CD14-positive monocyte (primary cell): ENCODE results near the gene SCN1B. TPM values are rescaled to one million over a fixed set of nuclear protein-coding genes. Genes with fewer than 3 reads are reported as not detected.
"Not testable (repeated sequence)": the region's sequence is repeated elsewhere in the genome, so short reads cannot be mapped to it uniquely, and the experiment has no call there.

Experiments
- DNase-seq, 3 donors: peaks; one replicate each; pipeline ENCODE4 v3.0.0-alpha.2; 2011 to 2022
- H2AFZ ChIP-seq: 2 replicates; pipeline ENCODE4 v1.6.0; 2012; ENCODE audit warnings: mild to moderate bottlenecking, low read depth, low read length, inconsistent platforms; ENCODE audit not compliant: insufficient read depth, poor library complexity, severe bottlenecking
- H3K27ac ChIP-seq, 2 donors: 1 replicate in 1 of 2; 2 replicates in 1 of 2; pipeline ENCODE4 v1.5.1; 2012 to 2013; ENCODE audit warnings: low read length in 2 of 2, control low read depth in 1 of 2, inconsistent platforms in 1 of 2, low read depth in 1 of 2, mild to moderate bottlenecking in 1 of 2
- H3K27me3 ChIP-seq, 2 donors: one replicate each; pipeline versions ENCODE4 v1.6.0 to v1.6.1; 2011 to 2013; ENCODE audit warnings: low read length in 2 of 2; ENCODE audit not compliant: control insufficient read depth in 2 of 2, insufficient read depth in 2 of 2
- H3K36me3 ChIP-seq, 2 donors: replicated peaks in 1 of 2; 1 replicate in 1 of 2; 2 replicates in 1 of 2; pipeline versions ENCODE4 v1.5.1 to v1.6.1; 2012 to 2013; ENCODE audit warnings: low read length in 2 of 2, control low read depth in 1 of 2, inconsistent platforms in 1 of 2, mild to moderate bottlenecking in 1 of 2; ENCODE audit not compliant: insufficient read depth in 2 of 2, control insufficient read depth in 1 of 2
- H3K4me1 ChIP-seq, 2 donors: 1 replicate in 1 of 2; 2 replicates in 1 of 2; pipeline versions ENCODE4 v1.5.1 to v1.6.1; 2012 to 2013; ENCODE audit warnings: low read length in 2 of 2, control low read depth in 1 of 2, inconsistent platforms in 1 of 2, mild to moderate bottlenecking in 1 of 2, moderate library complexity in 1 of 2; ENCODE audit not compliant: insufficient read depth in 2 of 2, control insufficient read depth in 1 of 2
- H3K4me2 ChIP-seq: replicated peaks from 2 replicates; pipeline ENCODE3; 2012; ENCODE audit warnings: low read length, moderate library complexity, mild to moderate bottlenecking; ENCODE audit not compliant: poor library complexity, severe bottlenecking; ENCODE audit errors: extremely low read depth
- H3K4me3 ChIP-seq, 3 experiments: fragments of 200-600 bp in 1 of 3; sonication (generic) in 1 of 3; replicated peaks in 1 of 3; 1 replicate in 2 of 3; 2 replicates in 1 of 3; pipeline ENCODE4 v1.5.1; 2011 to 2013; ENCODE audit warnings: low read length in 3 of 3, mild to moderate bottlenecking in 3 of 3, control low read depth in 2 of 3, low read depth in 2 of 3, inconsistent platforms in 1 of 3, moderate library complexity in 1 of 3
- H3K79me2 ChIP-seq: 2 replicates; pipeline ENCODE4 v1.6.0; 2012; ENCODE audit warnings: mild to moderate bottlenecking, control low read depth, inconsistent platforms, low read length, moderate library complexity; ENCODE audit not compliant: insufficient read depth
- H3K9ac ChIP-seq: 2 replicates; pipeline ENCODE4 v1.6.0; 2017; ENCODE audit warnings: low read length, mild to moderate bottlenecking; ENCODE audit not compliant: insufficient read depth, poor library complexity, severe bottlenecking
- H3K9me3 ChIP-seq, 2 donors: replicated peaks in 1 of 2; 1 replicate in 1 of 2; 2 replicates in 1 of 2; pipeline versions ENCODE4 v1.5.1 to v1.6.1; 2012 to 2013; ENCODE audit warnings: low read length in 2 of 2, control low read depth in 1 of 2; ENCODE audit not compliant: control insufficient read depth in 1 of 2, insufficient read depth in 1 of 2
- H4K20me1 ChIP-seq: 2 replicates; pipeline ENCODE4 v1.6.0; 2012; ENCODE audit warnings: mild to moderate bottlenecking, low read length, control low read depth, moderate library complexity; ENCODE audit not compliant: insufficient read depth
- H3K27ac Mint-ChIP-seq, 7 donors: one replicate each; pipeline ENCODE4 v1.8.0; 2020; ENCODE audit warnings: mild to moderate bottlenecking in 7 of 7, mixed read lengths in 7 of 7, moderate library complexity in 6 of 7, inconsistent platforms in 2 of 7
- H3K27me3 Mint-ChIP-seq, 3 donors: one replicate each; pipeline ENCODE4 v1.8.0; 2021 to 2022; ENCODE audit warnings: low read depth in 3 of 3, mild to moderate bottlenecking in 3 of 3, mixed read lengths in 3 of 3, moderate library complexity in 3 of 3, inconsistent platforms in 1 of 3
- H3K36me3 Mint-ChIP-seq, 2 donors: one replicate each; pipeline ENCODE4 v1.8.0; 2020; ENCODE audit warnings: mixed read lengths in 2 of 2, inconsistent platforms in 1 of 2, mild to moderate bottlenecking in 1 of 2
- H3K4me1 Mint-ChIP-seq: one replicate; pipeline ENCODE4 v1.8.0; 2020; ENCODE audit warnings: mild to moderate bottlenecking, mixed read lengths
- H3K4me3 Mint-ChIP-seq, 2 donors: one replicate each; pipeline ENCODE4 v1.8.0; 2020; ENCODE audit warnings: mild to moderate bottlenecking in 2 of 2, mixed read lengths in 2 of 2, moderate library complexity in 1 of 2
- H3K9me3 Mint-ChIP-seq, 7 donors: one replicate each; pipeline ENCODE4 v1.8.0; 2020 to 2022; ENCODE audit warnings: mixed read lengths in 7 of 7, mild to moderate bottlenecking in 6 of 7, moderate library complexity in 6 of 7, inconsistent platforms in 2 of 7
- CTCF ChIP-seq: fragments of 200-600 bp; IDR thresholded peaks from one replicate; pipeline ENCODE4 v1.8.0; 2022; ENCODE audit warnings: antibody characterized with exemption, mild to moderate bottlenecking
- WGBS: methylation state at CpG from one replicate; pipeline ENCODE4 v1.1.5; 2013; ENCODE audit warnings: missing lambda C conversion rate; ENCODE audit not compliant: insufficient coverage; 5-methylcytosine and 5-hydroxymethylcytosine counted together
- intact Hi-C, 2 donors: fragments of 100-400 bp; cut with micrococcal nuclease; formaldehyde crosslinking; loops; one replicate each; pipeline versions ENCODE4 v1.15.0 to v1.15.1; 2023
- polyA plus RNA-seq, 3 donors: library from polyadenylated mRNA; depleted of rRNA in 1 of 3; unstranded in 2 of 3; stranded (reverse) in 1 of 3; fragments of 300-500 nt in 2 of 3; fragments of >200 nt in 1 of 3; fragmentation: Illumina TruSeq in 2 of 3; gene quantifications; 1 replicate in 2 of 3; 2 replicates in 1 of 3; pipeline ENCODE4 v1.2.3, GENCODE V29; 2012 to 2021

SCN1B gene
- polyA plus RNA-seq, 3 donors: 0.08 to 0.68 TPM; not detected in 1

GRCh38 chr19:35013041-35013819 lies 17.0 kb upstream of the SCN1B start:
- Histone ChIP-seq H3K9ac (peak overlapping the region; percentile 42), H3K4me2 (peak overlapping the region; percentile 79), H3K4me1 (peaks cover 68 to 77% of the 10 kb centered on the region in 2 donors), H2AFZ (no peak overlapping the region), H3K9me3 (no peaks in the 10 kb centered on the region), H3K27me3 (no peaks in the 10 kb centered on the region), H3K27ac (peak overlapping the region; percentile 78 to 88), H4K20me1 (peaks cover 5% of the 10 kb centered on the region), H3K79me2 (peaks cover 14% of the 10 kb centered on the region), H3K36me3 (peaks cover 45 to 63% of the 10 kb centered on the region in 2 donors), H3K4me3 (peak overlapping the region in 1 of 3 experiments; percentile 70)
- Mint-ChIP-seq H3K9me3 (no peaks in the 10 kb centered on the region), H3K4me3 (peak overlapping the region; percentile 48 to 91), H3K27ac (peak overlapping the region; percentile 86 to 97 (median 90)), H3K4me1 (peaks cover 68% of the 10 kb centered on the region), H3K36me3 (peaks cover 58 to 85% of the 10 kb centered on the region in 2 donors), H3K27me3 (peaks cover 0 to 3% (median 0%) of the 10 kb centered on the region in 3 donors)
- TF ChIP-seq CTCF: peak; percentile 97
- intact Hi-C loops: loop anchor here (1.0 to 5.0 kb wide), 2 partner anchors 40 to 41 kb away; no protein-coding TSS in a partner anchor
- peak; percentile 56 to 85 (median 67) for DNase-seq
- 51% methylated on average over 22 of the region's 32 CpGs for WGBS

- H3K4me3 Mint-ChIP-seq: peak overlapping the region; percentile 73 to 91
- H3K4me1 Mint-ChIP-seq: peaks cover 68% of the 10 kb centered on the region
- H3K9me3 Mint-ChIP-seq: no peaks in the 10 kb centered on the region
- peaks cover 48 to 63% of the 10 kb centered on the region in 2 donors for H3K36me3 ChIP-seq
- peak; percentile 53 to 81 (median 77) for DNase-seq
- 47% methylated on average over 19 of the region's 23 CpGs for WGBS
- H3K27ac ChIP-seq: peak overlapping the region; percentile 78 to 88
- H3K4me3 ChIP-seq: peak overlapping the region in 2 of 3 experiments; percentile 19 to 70
- peak overlapping the region; percentile 64 for H2AFZ ChIP-seq
- peaks cover 2% of the 10 kb centered on the region for H4K20me1 ChIP-seq
- H3K4me1 ChIP-seq: peaks cover 68 to 77% of the 10 kb centered on the region in 2 donors
- intact Hi-C loops: loop anchor here (1.0 to 5.0 kb wide), 2 partner anchors 41 to 42 kb away; no protein-coding TSS in a partner anchor
- peaks cover 0 to 5% (median 0%) of the 10 kb centered on the region in 3 donors for H3K27me3 Mint-ChIP-seq
- H3K36me3 Mint-ChIP-seq: peaks cover 65 to 90% of the 10 kb centered on the region in 2 donors
- peak overlapping the region; percentile 42 for H3K9ac ChIP-seq
- H3K27ac Mint-ChIP-seq: peak overlapping the region; percentile 86 to 97 (median 90)
- no peaks in the 10 kb centered on the region for H3K9me3 ChIP-seq
- H3K4me2 ChIP-seq: peak overlapping the region; percentile 79
- H3K27me3 ChIP-seq: no peaks in the 10 kb centered on the region
- TF ChIP-seq CTCF: no peak
- peaks cover 14% of the 10 kb centered on the region for H3K79me2 ChIP-seq
Observed at GRCh38 chr19:35013820-35014754, 16.2 kb upstream of the SCN1B start.

GRCh38 chr19:35014774-35015173 lies 15.5 kb upstream of the SCN1B start:
- not testable (repeated sequence) for DNase-seq, H3K9me3 Mint-ChIP-seq, H3K27me3 Mint-ChIP-seq, H4K20me1 ChIP-seq, H3K27me3 ChIP-seq, H3K9me3 ChIP-seq, H2AFZ ChIP-seq
- Mint-ChIP-seq H3K4me3 (peak overlapping the region in 1 of 2 donors; percentile 91), H3K36me3 (peaks cover 65 to 90% of the 10 kb centered on the region in 2 donors), H3K4me1 (peaks cover 68% of the 10 kb centered on the region), H3K27ac (peak overlapping the region in 6 of 7 donors; percentile 86 to 97 (median 90))
- Histone ChIP-seq H3K27ac (peak overlapping the region; percentile 78 to 88), H3K9ac (peak overlapping the region; percentile 42), H3K79me2 (peaks cover 14% of the 10 kb centered on the region), H3K4me3 (peak overlapping the region in 1 of 3 experiments; percentile 70), H3K4me1 (peaks cover 68 to 76% of the 10 kb centered on the region in 2 donors), H3K36me3 (peaks cover 48 to 63% of the 10 kb centered on the region in 2 donors), H3K4me2 (peak overlapping the region; percentile 79)
- intact Hi-C loops: loop anchor here in 1 of 2 donors (5.0 kb wide), 1 partner anchor 42 kb away; no protein-coding TSS in a partner anchor
- WGBS: 89% methylated on average over 1 of the region's 4 CpGs
